ENCODE measurements around the gene TIMM8B. TPM values are rescaled to one million over a fixed set of nuclear protein-coding genes. Genes with fewer than 3 reads are reported as not detected.

The TIMM8B gene
- total and polyA plus RNA-seq, 2 of the 4 experiments (the other 2 are of a cell fraction), result 35.5 to 103 TPM

DNA sequence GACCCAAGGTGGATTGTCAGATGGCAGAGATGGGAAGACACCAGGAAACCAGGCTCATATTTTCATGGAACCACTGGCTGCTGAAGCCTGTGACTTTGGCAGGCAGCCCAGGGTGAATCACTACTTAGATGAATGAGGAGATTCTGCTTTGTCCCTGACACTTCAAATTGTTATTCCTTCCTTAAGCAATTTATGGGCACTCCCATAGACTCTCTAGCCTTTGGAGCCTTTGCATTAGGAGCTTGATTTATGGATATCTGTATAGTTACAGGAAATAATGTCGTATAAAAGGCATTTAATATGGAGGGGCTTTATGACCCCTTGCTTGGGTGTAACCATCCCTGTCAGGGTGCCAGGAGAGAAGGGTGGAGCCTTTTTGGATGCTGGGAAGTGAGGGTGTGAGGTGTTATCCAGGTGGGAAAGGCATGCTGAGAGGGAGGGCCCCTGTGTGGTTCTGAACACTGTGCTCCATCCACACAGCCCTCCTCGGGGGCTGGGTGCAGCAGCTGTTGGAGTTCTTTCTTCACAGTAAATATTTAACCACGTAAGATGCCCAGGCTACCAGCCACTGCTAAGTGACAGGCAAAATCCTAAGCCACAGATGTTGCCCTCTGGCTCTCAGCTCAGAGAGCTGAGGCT is 42.0 kb upstream of the TIMM8B start:
- 0 out of 4 replicates have a peak overlapping the region, but pooled peaks of 1 of the 2 experiments have one; percentile 19 for H4K8ac ChIP-seq (ENCODE audit: low read depth in 2 of 2, low read length in 2 of 2)
- peak overlapping the region; percentile 52 for H3K4ac ChIP-seq (ENCODE audit: low read depth, low read length)
- H2BK120ac ChIP-seq (ENCODE audit: low read depth, low read length), result peak overlapping the region; percentile 49; the same call in 1 of the 2 replicates
- H3K27ac ChIP-seq (ENCODE audit: insufficient read depth, low read length), result no peak overlapping the region
- H3K9ac ChIP-seq (ENCODE audit: low read depth, low read length), result no peak overlapping the region
- no peak overlapping the region for H2AK9ac ChIP-seq (replicated peaks; ENCODE audit: low read depth, low read length, poor library complexity)
- H2BK20ac ChIP-seq (ENCODE audit: low read depth, low read length), result peak overlapping the region; percentile 44; the same call in 1 of the 2 replicates
- intact Hi-C loops (cut with micrococcal nuclease), result no loop called here
- H2AFZ ChIP-seq (replicated peaks; ENCODE audit: low read length, poor library complexity), result peak overlapping the region; percentile 51
- H3K4me1 ChIP-seq (ENCODE audit: control insufficient read depth, insufficient read depth, low read length), result peaks cover 7% of the 10 kb centered on the region
- no CpG with 5 or more reads among the region's 3 CpGs for WGBS, 2 experiments (ENCODE audit: extremely low coverage in 2 of 2, insufficient read length in 1 of 2)
- H2BK5ac ChIP-seq (ENCODE audit: low read depth, low read length, poor library complexity, severe bottlenecking), result no peak overlapping the region
- no TSS peak for BruUV-seq (replicated peaks)
- TF ChIP-seq CEBPB (IDR thresholded peaks at IDR 0.05; ENCODE audit: low read depth, low read length) (peak; percentile 46; the same call in 1 of the 2 replicates), MAZ (IDR thresholded peaks at IDR 0.05; ENCODE audit: borderline replicate concordance, low read depth, low read length) (no peak)
- peak overlapping the region; percentile 9; the same call in 1 of the 2 replicates for H3K23ac ChIP-seq (ENCODE audit: low read depth, low read length)
- no peaks in the 10 kb centered on the region for H3K27me3 ChIP-seq (ENCODE audit: control insufficient read depth, insufficient read depth, low read length)
- H3K79me1 ChIP-seq (ENCODE audit: low read depth in 1 of 2, low read length in 2 of 2), result no peaks in the 10 kb centered on the region
- no peak overlapping the region for H4K5ac ChIP-seq (ENCODE audit: low read depth, low read length)
- H3K4me3 ChIP-seq (ENCODE audit: insufficient read depth, low read depth, low read length), result no peak overlapping the region
- H2AK5ac ChIP-seq (ENCODE audit: low read depth, low read length), result peak overlapping the region; percentile 81
- no peaks in the 10 kb centered on the region for H4K20me1 ChIP-seq (ENCODE audit: insufficient read depth, low read length)
- peaks cover 6% of the 10 kb centered on the region for H3K9me1 ChIP-seq (ENCODE audit: insufficient read depth, low read length)
- DNase-seq, result peak; percentile 85
- ChIA-PET POLR2A (ENCODE audit: unreplicated experiment) (no interaction called here), CTCF (interaction anchor here (1.8 kb wide), 1 partner anchor 15 kb away, joined by 5 read pairs; no protein-coding TSS in a partner anchor)
- no peaks in the 10 kb centered on the region for H3K36me3 ChIP-seq (ENCODE audit: control insufficient read depth, insufficient read depth, low read length)
- H3K14ac ChIP-seq (replicated peaks; ENCODE audit: low read depth, low read length), result peak overlapping the region; percentile 16; the same call in 1 of the 2 replicates
- H4K91ac ChIP-seq (ENCODE audit: insufficient read depth, low read depth, low read length), result peak overlapping the region; percentile 25; the same call in 1 of the 2 replicates
- ATAC-seq (ENCODE audit: low read depth), result peak; percentile 90
- H3K18ac ChIP-seq (ENCODE audit: low read depth, low read length), result no peak overlapping the region
- no peak overlapping the region for H3K56ac ChIP-seq (ENCODE audit: extremely low read depth, insufficient read depth, low read length)
- H2BK15ac ChIP-seq (ENCODE audit: low read depth, low read length), result peak overlapping the region; percentile 40; the same call in 1 of the 3 replicates
- in situ Hi-C loops (cut with MboI; ENCODE audit: low sequenced_read_pairs), result no loop called here
- dilution Hi-C loops (cut with HindIII; ENCODE audit: low sequenced_read_pairs, unreplicated experiment), result no loop called here
- no peaks in the 10 kb centered on the region for H3K9me3 ChIP-seq (ENCODE audit: control insufficient read depth, insufficient read depth, low read length)
- no peak overlapping the region for H3K4me2 ChIP-seq (ENCODE audit: low read depth, low read length)

Measured in IMR-90 (cell line).